Loucy (cell line): ENCODE results near the gene RPIA.

Experiments used
- H2AFZ ChIP-seq: fragments of 200-600 bp; sonication (generic); 2 replicates; pipeline ENCODE4 v1.6.0; 2016; ENCODE audit warnings: antibody characterized with exemption, mild to moderate bottlenecking, low read length, moderate library complexity
- H3F3A ChIP-seq: fragments of 200-600 bp; 2 replicates; pipeline ENCODE4 v1.6.0; 2016; ENCODE audit warnings: antibody characterized with exemption, low read depth, mild to moderate bottlenecking
- H3K27me3 ChIP-seq: fragments of 200-600 bp; sonication (generic); 2 replicates; pipeline ENCODE4 v1.6.1; 2014; ENCODE audit warnings: low read length, mild to moderate bottlenecking; ENCODE audit not compliant: insufficient read depth, poor library complexity, severe bottlenecking
- H3K36me3 ChIP-seq: fragments of 200-600 bp; sonication (generic); 2 replicates; pipeline ENCODE4 v1.6.1; 2016; ENCODE audit warnings: low read length; ENCODE audit not compliant: insufficient read depth
- H3K4me1 ChIP-seq: fragments of 200-600 bp; sonication (generic); 2 replicates; pipeline ENCODE4 v1.5.1; 2014; ENCODE audit warnings: low read length, mild to moderate bottlenecking; ENCODE audit not compliant: insufficient read depth, poor library complexity, severe bottlenecking
- H3K4me2 ChIP-seq: fragments of 200-600 bp; sonication (generic); 2 replicates; pipeline ENCODE4 v1.6.0; 2014; ENCODE audit warnings: antibody characterized with exemption, low read length, low read depth, mild to moderate bottlenecking; ENCODE audit not compliant: poor library complexity, severe bottlenecking
- H3K4me3 ChIP-seq: fragments of 200-600 bp; sonication (generic); 2 replicates; pipeline ENCODE4 v1.5.1; 2014; ENCODE audit warnings: low read length, mild to moderate bottlenecking, mixed read lengths; ENCODE audit not compliant: poor library complexity, severe bottlenecking
- H3K79me2 ChIP-seq: fragments of 200-600 bp; sonication (generic); 2 replicates; pipeline ENCODE4 v1.6.1; 2014; ENCODE audit warnings: low read length; ENCODE audit not compliant: insufficient read depth
- H3K9ac ChIP-seq: fragments of 200-600 bp; sonication (generic); 2 replicates; pipeline ENCODE4 v1.6.0; 2014; ENCODE audit warnings: mild to moderate bottlenecking, low read depth, low read length, moderate library complexity; ENCODE audit not compliant: poor library complexity, severe bottlenecking
- H3K9me2 ChIP-seq: fragments of 200-600 bp; sonication (generic); replicated peaks from 2 replicates; pipeline ENCODE4 v1.6.1; 2016; ENCODE audit warnings: low read depth, low read length, mixed read lengths
- H3K9me3 ChIP-seq: fragments of 200-600 bp; sonication (generic); 2 replicates; pipeline ENCODE4 v1.6.1; 2014; ENCODE audit warnings: mild to moderate bottlenecking, antibody characterized with exemption, low read length, low read depth; ENCODE audit not compliant: insufficient read depth
- H4K20me1 ChIP-seq: fragments of 200-600 bp; sonication (generic); 2 replicates; pipeline ENCODE4 v1.6.0; 2014; ENCODE audit warnings: antibody characterized with exemption, low read length, mild to moderate bottlenecking; ENCODE audit not compliant: insufficient read depth, poor library complexity, severe bottlenecking
- EZH2phosphoT487 ChIP-seq: fragments of 200-600 bp; IDR thresholded peaks from 2 replicates; pipeline ENCODE4 v1.6.1; 2018; ENCODE audit warnings: antibody characterized with exemption, mild to moderate bottlenecking, moderate library complexity, borderline replicate concordance
- TF ChIP-seq, protein P1 (sequence below): fragments of 200-600 bp; sonication (generic); conservative IDR thresholded peaks from 2 replicates; pipeline ENCODE4 v1.5.1; 2014; ENCODE audit warnings: mild to moderate bottlenecking, antibody characterized with exemption, low read length

Gene RPIA

DNA sequence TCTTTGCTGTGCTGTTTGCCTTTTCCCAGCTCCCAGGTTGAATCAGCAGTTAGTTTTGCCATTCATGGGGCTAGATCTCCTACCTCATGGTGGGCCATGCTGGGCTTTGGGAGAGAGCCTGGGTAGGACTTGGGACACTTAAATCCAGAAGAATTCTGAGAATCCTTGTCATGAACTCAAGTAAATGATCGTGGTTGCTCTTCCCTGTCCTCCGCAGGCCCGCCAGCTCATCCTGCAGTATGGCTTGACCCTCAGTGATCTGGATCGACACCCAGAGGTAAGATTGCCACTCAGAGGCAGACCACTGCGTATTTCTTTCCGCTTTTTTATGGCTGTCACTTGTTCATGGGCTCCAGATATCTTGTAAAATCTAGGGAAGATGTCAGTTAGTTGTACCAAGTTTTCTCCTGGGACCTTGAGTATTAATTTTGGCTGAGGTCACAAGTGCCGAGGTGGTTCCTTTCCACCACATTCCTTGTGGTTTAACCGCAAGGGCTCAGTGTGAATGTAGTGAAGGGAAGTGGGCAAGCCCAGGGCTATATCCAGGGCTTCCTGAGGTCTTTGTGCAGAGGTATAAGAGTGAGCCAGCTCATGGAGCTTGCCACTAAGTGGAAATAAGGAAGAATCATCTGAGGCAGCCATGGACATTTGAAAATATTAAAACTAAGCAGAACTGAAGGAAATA, 37.7 kb downstream of the RPIA start:
- Histone ChIP-seq H3K4me3 (no peak overlapping the region), H3K9ac (no peak overlapping the region), H3K4me1 (peaks cover 16% of the 10 kb centered on the region), H3K4me2 (peak overlapping the region; percentile 21), H3K27me3 (no peaks in the 10 kb centered on the region), H3K9me2 (no peaks in the 10 kb centered on the region), H3K9me3 (no peaks in the 10 kb centered on the region), H3F3A (no peaks in the 10 kb centered on the region), H3K79me2 (peaks cover 16% of the 10 kb centered on the region; the same call in 1 of the 2 replicates), H3K36me3 (peaks cover 13% of the 10 kb centered on the region; the same call in 1 of the 2 replicates), H4K20me1 (peaks cover 4% of the 10 kb centered on the region), H2AFZ (no peak overlapping the region)
- TF ChIP-seq EZH2phosphoT487, result peak; percentile 43; the same call in 1 of the 2 replicates
- TF ChIP-seq, protein P1, sequence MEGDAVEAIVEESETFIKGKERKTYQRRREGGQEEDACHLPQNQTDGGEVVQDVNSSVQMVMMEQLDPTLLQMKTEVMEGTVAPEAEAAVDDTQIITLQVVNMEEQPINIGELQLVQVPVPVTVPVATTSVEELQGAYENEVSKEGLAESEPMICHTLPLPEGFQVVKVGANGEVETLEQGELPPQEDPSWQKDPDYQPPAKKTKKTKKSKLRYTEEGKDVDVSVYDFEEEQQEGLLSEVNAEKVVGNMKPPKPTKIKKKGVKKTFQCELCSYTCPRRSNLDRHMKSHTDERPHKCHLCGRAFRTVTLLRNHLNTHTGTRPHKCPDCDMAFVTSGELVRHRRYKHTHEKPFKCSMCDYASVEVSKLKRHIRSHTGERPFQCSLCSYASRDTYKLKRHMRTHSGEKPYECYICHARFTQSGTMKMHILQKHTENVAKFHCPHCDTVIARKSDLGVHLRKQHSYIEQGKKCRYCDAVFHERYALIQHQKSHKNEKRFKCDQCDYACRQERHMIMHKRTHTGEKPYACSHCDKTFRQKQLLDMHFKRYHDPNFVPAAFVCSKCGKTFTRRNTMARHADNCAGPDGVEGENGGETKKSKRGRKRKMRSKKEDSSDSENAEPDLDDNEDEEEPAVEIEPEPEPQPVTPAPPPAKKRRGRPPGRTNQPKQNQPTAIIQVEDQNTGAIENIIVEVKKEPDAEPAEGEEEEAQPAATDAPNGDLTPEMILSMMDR, result no peak

DNA sequence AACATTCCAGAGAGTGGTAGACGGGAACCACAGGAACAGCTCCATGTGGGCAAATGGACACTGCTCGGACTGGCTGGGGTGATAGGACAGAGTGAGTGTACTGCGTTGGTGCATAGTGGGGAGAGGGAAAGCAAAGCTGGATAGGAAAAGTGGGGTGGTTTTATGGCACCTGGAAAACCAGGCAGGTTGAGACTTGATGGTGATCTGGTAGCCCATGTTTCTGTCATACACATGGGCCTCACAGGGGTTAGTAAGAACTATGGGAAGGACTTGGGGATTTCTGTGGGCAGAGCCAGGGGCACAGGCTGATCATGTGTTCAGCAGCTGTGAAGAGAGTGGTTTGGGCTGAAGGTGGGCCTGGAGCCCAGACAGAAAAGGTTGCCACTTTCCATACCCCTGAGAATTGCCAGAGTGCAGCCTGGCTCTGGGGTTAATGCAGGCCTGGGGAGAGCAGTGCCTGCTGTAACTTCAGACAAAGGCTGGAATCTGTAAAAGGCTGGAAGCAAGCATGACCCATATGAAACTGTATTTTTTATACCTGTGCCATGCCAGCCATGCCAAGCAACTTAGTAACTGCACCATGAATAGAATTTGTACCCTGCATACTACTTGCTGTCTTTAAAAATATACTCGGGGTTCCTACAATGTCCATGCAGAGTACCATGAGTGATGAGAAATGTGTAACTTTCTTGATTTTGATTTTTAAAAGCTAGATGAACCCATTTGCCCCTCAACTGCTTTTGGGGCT, 41.9 kb downstream of the RPIA start:
- no peak overlapping the region for H3K9ac ChIP-seq
- no peak overlapping the region for H2AFZ ChIP-seq
- H3K9me3 ChIP-seq, result no peaks in the 10 kb centered on the region
- H3F3A ChIP-seq, result no peaks in the 10 kb centered on the region
- H4K20me1 ChIP-seq, result peaks cover 4% of the 10 kb centered on the region
- H3K4me1 ChIP-seq, result peaks cover 16% of the 10 kb centered on the region
- H3K4me2 ChIP-seq, result no peak overlapping the region
- no peaks in the 10 kb centered on the region for H3K9me2 ChIP-seq
- no peak overlapping the region for H3K4me3 ChIP-seq
- H3K79me2 ChIP-seq, result peaks cover 8% of the 10 kb centered on the region; the same call in 1 of the 2 replicates
- peaks cover 54% of the 10 kb centered on the region for H3K36me3 ChIP-seq
- H3K27me3 ChIP-seq, result no peaks in the 10 kb centered on the region
- TF ChIP-seq, protein P1, result no peak
- TF ChIP-seq EZH2phosphoT487, result no peak

DNA sequence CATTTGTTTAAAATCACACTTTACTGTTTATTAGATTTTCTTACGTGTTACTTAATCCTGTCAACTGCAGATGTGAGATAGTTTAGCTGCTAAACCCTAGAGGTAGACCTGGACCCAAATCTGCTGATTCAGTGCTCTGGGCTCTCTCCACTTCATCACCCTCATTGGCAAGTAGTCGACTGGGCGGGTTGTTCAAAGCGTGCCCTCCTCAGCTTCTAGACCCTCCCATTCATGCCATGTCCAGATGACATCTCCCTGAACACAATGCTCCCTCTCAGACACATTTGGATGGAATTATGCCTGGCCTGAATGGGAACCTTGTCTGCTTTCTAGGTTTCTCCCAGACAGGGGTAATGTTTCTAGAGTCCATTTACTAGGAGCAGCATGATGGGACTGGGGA, 43.7 kb downstream of the RPIA start:
- H3K4me3 ChIP-seq, result no peak overlapping the region
- peaks cover 4% of the 10 kb centered on the region for H4K20me1 ChIP-seq
- no peak overlapping the region for H3K9ac ChIP-seq
- H3K27me3 ChIP-seq, result no peaks in the 10 kb centered on the region
- H3K79me2 ChIP-seq, result no peaks in the 10 kb centered on the region
- H3K4me2 ChIP-seq, result no peak overlapping the region
- no peaks in the 10 kb centered on the region for H3K9me3 ChIP-seq
- TF ChIP-seq EZH2phosphoT487, result no peak
- TF ChIP-seq, protein P1, result no peak
- no peaks in the 10 kb centered on the region for H3K9me2 ChIP-seq
- no peak overlapping the region for H2AFZ ChIP-seq
- peaks cover 69% of the 10 kb centered on the region for H3K36me3 ChIP-seq
- no peaks in the 10 kb centered on the region for H3F3A ChIP-seq
- H3K4me1 ChIP-seq, result peaks cover 5% of the 10 kb centered on the region
